ENCODE data around the gene VRK3.

- TF ChIP-seq, protein P1, sequence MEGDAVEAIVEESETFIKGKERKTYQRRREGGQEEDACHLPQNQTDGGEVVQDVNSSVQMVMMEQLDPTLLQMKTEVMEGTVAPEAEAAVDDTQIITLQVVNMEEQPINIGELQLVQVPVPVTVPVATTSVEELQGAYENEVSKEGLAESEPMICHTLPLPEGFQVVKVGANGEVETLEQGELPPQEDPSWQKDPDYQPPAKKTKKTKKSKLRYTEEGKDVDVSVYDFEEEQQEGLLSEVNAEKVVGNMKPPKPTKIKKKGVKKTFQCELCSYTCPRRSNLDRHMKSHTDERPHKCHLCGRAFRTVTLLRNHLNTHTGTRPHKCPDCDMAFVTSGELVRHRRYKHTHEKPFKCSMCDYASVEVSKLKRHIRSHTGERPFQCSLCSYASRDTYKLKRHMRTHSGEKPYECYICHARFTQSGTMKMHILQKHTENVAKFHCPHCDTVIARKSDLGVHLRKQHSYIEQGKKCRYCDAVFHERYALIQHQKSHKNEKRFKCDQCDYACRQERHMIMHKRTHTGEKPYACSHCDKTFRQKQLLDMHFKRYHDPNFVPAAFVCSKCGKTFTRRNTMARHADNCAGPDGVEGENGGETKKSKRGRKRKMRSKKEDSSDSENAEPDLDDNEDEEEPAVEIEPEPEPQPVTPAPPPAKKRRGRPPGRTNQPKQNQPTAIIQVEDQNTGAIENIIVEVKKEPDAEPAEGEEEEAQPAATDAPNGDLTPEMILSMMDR (IDR thresholded peaks at IDR 0.05), result no peak
- TF ChIP-seq ATF6 (CRISPR knock-in tag; IDR thresholded peaks at IDR 0.05) (no peak), RELA (CRISPR knock-in tag; IDR thresholded peaks at IDR 0.05; ENCODE audit: borderline replicate concordance) (no peak), ZNF263 (CRISPR knock-in tag; IDR thresholded peaks at IDR 0.05; ENCODE audit: low read depth) (no peak), NFYB (CRISPR knock-in tag; conservative IDR thresholded peaks at IDR 0.05; ENCODE audit: low read depth) (no peak), ZMAT4 (CRISPR knock-in tag; IDR thresholded peaks at IDR 0.05) (no peak), SP1 (CRISPR knock-in tag; conservative IDR thresholded peaks at IDR 0.05) (no peak)
- TF ChIP-seq, protein P2, sequence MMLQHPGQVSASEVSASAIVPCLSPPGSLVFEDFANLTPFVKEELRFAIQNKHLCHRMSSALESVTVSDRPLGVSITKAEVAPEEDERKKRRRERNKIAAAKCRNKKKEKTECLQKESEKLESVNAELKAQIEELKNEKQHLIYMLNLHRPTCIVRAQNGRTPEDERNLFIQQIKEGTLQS (CRISPR knock-in tag; conservative IDR thresholded peaks at IDR 0.05), result no peak
These were observed 72.3 kb downstream of the VRK3 start for GRCh38 chr19:49952906-49953305.

Measured in WTC11 (cell line).